ENCODE data around the gene GRIK4. TPM values are rescaled to one million over a fixed set of nuclear protein-coding genes. Genes with fewer than 3 reads are reported as not detected.

Gene GRIK4
- total and polyA plus RNA-seq, 7 donors = 0.04 to 0.11 (median 0.04) TPM; not detected in 4

GRCh38 chr11:120576606-120577005 is 65.1 kb downstream of the GRIK4 start:
- H3K27ac ChIP-seq = no peak overlapping the region
- no peak for DNase-seq
- TF ChIP-seq CTCF (IDR thresholded peaks at IDR 0.05) = no peak
- ATAC-seq = no peak
- 85 to 91% (median 85%) methylated on average over 7 of the region's 7 CpGs for WGBS, 3 donors
- no peaks in the 10 kb centered on the region for H3K36me3 ChIP-seq (ENCODE audit: insufficient read depth in 1 of 2, low read depth in 1 of 2)
- peaks cover 0 to 27% (median 5%) of the 10 kb centered on the region in 3 donors for H3K27me3 ChIP-seq (ENCODE audit: insufficient read depth in 3 of 3, low read length in 2 of 3)
- no peak overlapping the region for H3K4me3 ChIP-seq
- intact Hi-C loops (cut with DNase I) = no loop called here
- H3K9me3 ChIP-seq = no peaks in the 10 kb centered on the region
- H3K4me1 ChIP-seq = no peaks in the 10 kb centered on the region

- no peak for TF ChIP-seq CTCF (IDR thresholded peaks at IDR 0.05)
- Histone ChIP-seq H3K27me3 (ENCODE audit: insufficient read depth in 3 of 3, low read length in 2 of 3) (peaks cover 0 to 27% (median 5%) of the 10 kb centered on the region in 3 donors), H3K4me3 (no peak overlapping the region), H3K27ac (no peak overlapping the region), H3K9me3 (no peaks in the 10 kb centered on the region), H3K4me1 (no peaks in the 10 kb centered on the region), H3K36me3 (ENCODE audit: insufficient read depth in 1 of 2, low read depth in 1 of 2) (no peaks in the 10 kb centered on the region)
- DNase-seq (no peak), ATAC-seq (no peak)
- 97 to 100% (median 98%) methylated on average over 2 of the region's 2 CpGs for WGBS, 3 donors
- intact Hi-C loops (cut with DNase I) = no loop called here
These were observed 65.5 kb downstream of the GRIK4 start for GRCh38 chr11:120577041-120577440.

- DNase-seq = no peak
- WGBS, 3 donors = 33 to 46% (median 39%) methylated on average over 7 of the region's 7 CpGs
These were observed 66.2 kb downstream of the GRIK4 start for GRCh38 chr11:120577624-120578363.

GRCh38 chr11:120578596-120579154 is 67.1 kb downstream of the GRIK4 start:
- Histone ChIP-seq H3K27me3 (ENCODE audit: insufficient read depth in 3 of 3, low read length in 2 of 3) (peaks cover 0 to 27% (median 5%) of the 10 kb centered on the region in 3 donors), H3K36me3 (ENCODE audit: insufficient read depth in 1 of 2, low read depth in 1 of 2) (no peaks in the 10 kb centered on the region), H3K9me3 (no peaks in the 10 kb centered on the region), H3K4me3 (no peak overlapping the region), H3K27ac (no peak overlapping the region), H3K4me1 (no peaks in the 10 kb centered on the region)
- intact Hi-C loops (cut with DNase I) = no loop called here
- ATAC-seq (no peak), DNase-seq (no peak)
- TF ChIP-seq CTCF (IDR thresholded peaks at IDR 0.05) = no peak
- WGBS, 3 donors = 26 to 63% (median 39%) methylated on average over 14 of the region's 14 CpGs

More at GRCh38 chr11:120577624-120578363, 66.2 kb downstream of the GRIK4 start:
- Histone ChIP-seq H3K4me3 (no peak overlapping the region), H3K4me1 (no peaks in the 10 kb centered on the region), H3K9me3 (no peaks in the 10 kb centered on the region), H3K36me3 (ENCODE audit: insufficient read depth in 1 of 2, low read depth in 1 of 2) (no peaks in the 10 kb centered on the region), H3K27ac (no peak overlapping the region), H3K27me3 (ENCODE audit: insufficient read depth in 3 of 3, low read length in 2 of 3) (peaks cover 0 to 27% (median 5%) of the 10 kb centered on the region in 3 donors)
- no peak for TF ChIP-seq CTCF (IDR thresholded peaks at IDR 0.05)
- ATAC-seq = no peak
- intact Hi-C loops (cut with DNase I) = no loop called here
